GM10847 (cell line): Measurements from ENCODE around the gene ERC1.

Source experiments
- POLR2A ChIP-seq: IDR thresholded peaks from 2 replicates; pipeline ENCODE4 v1.6.1; 2011; ENCODE audit not compliant: insufficient read length; ENCODE audit errors: extremely low read depth

The ERC1 gene

DNA sequence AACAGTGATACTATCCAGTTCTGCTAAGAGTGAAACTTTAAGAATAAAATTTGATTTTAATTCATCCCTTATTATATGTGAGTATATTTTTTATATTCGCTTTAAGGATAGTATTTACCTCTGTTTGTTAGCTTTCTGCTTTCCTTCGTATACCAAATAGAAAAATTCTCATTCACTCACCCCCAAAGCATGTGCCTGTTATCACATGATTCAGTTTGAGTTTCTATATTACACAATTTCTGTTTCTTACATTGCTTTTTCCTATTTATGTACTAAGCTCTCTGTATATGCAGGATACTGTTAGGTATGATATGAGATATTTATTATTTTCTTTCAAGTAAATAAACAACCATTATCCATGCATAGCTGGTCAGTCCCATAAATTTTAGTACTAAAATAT, 328.2 kb downstream of the ERC1 start:
- no peak for TF ChIP-seq POLR2A

DNA sequence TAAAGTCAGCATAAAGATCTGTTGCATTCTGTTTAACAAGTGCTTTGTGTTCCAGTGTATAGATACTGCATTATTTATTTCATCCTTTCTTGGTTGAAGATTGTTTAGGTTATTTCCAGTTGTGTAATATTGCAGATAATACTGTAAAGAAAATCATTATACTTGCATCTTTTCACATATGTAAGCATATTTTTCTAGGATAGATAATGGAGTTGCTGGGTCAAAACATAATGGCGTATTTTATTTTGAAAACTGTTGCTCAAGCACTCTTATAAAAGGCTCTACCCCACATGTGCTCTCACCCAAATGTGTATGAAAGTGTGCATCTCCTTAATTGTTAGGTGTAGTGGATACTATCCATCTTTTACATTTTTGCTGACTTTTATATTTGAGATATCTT, 329.0 kb downstream of the ERC1 start:
- no peak for TF ChIP-seq POLR2A

- TF ChIP-seq POLR2A: no peak
These were observed 331.8 kb downstream of the ERC1 start for GRCh38 chr12:1322821-1323220.

DNA sequence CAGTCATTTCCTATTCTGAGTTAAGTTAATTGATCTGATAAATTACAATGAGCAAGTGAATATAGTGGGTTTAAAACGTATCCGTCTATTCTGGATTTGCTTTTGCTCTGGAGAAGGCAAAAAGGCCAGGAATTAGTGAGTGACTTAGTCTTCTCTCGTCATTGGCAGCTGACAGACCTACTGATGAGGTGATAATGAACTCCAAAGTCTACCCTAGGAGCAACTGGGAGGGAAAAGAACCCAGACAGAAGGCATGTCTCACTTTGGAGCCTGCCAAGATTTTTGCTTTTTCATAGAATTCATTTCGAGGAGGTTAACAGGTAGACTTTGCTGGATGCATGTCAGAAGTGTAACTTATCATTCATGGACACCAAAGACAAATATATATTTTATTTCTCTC, 333.1 kb downstream of the ERC1 start:
- no peak for TF ChIP-seq POLR2A

- no peak for TF ChIP-seq POLR2A
These were observed 333.9 kb downstream of the ERC1 start for GRCh38 chr12:1324910-1325309.

DNA sequence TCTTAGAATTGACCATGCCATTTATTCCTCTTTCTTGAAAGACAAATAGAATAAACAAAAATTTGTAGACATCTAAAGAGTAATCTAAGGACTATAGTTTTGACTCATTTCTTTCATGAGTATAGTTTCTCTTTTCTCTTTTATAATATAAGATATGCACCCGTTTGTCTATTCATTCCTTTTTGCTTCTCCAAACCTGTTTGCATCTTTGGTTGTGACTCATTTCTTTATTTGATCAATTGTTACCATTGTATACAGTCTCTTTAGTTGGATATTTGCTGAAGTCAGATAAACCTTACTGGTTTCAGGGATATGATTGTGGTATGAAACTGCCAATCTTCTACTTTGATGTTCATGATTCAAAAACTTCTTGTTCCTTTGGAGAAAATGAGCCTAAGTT, 334.6 kb downstream of the ERC1 start:
- no peak for TF ChIP-seq POLR2A

- no peak for TF ChIP-seq POLR2A
These were observed 335.2 kb downstream of the ERC1 start for GRCh38 chr12:1326258-1326657.

- no peak for TF ChIP-seq POLR2A
These were observed 337.4 kb downstream of the ERC1 start for GRCh38 chr12:1328391-1328790.

DNA sequence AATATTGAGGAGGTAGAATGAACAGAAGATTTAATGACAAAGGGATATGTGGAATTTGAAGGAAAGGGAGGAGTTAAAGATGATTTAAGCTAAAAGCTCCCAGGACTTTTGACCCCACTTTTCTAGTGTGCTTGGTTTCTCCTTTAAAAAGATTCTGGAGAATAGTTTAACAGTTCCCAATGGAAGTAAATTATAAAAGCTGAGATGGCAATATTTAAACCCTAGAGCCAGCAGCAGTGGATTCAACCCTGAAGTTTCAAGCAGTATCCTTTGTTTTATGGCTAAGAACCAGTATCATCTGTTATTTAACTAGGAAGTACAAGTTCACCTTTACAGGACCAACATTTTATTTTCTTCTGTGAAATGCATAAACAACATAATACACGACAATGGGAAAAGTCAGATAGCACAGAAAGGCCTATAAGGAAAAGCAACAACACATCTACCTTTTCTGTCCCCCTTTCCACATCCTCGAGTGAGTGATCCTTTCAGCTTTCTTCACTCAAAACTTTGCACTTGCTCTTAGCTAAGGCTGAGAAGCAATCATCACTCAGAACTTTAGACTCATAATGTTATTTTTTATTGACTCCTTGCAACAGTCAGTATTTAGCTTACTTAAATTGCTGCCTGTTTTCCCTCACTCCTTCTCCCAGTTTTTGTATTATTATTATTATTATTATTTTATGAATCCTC, 338.9 kb downstream of the ERC1 start:
- TF ChIP-seq POLR2A: no peak

GRCh38 chr12:1330477-1330827, 339.4 kb downstream of the ERC1 start:
- no peak for TF ChIP-seq POLR2A

- no peak for TF ChIP-seq POLR2A
These were observed 341.3 kb downstream of the ERC1 start for GRCh38 chr12:1332327-1332726.

DNA sequence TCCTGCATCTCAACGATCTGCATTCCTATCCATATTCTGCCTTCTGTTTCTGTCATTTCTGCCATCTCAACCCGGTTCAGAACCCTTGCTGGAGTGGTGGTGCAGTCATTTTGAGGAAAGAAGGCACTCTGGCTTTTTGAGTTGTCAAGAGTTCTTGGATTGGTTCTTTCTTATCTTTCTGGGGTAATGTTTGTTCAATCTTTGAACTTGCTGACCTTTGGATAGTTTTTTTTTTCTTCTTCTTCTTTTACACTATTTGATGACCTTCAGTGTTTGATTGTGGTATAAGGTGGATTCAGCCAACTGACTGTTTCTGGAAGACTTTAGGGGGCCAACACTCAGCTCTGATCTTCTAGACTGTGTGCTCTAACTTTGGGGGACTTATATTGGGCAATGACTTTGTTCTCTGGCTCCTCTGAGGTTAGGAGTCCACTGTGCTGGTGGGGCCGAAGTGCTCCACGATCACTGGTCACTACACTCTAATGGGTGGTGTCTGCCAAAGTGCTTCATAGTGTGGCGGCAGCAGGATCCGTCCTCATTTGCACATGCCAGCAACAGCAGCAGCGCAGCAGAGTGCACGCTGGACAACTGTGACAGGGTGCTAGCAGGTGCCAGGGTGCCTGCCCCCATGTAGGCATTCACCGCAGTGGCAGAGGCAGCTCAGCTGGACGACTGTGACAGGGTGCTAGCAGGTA, 347.6 kb downstream of the ERC1 start:
- TF ChIP-seq POLR2A: no peak

- no peak for TF ChIP-seq POLR2A
These were observed 348.7 kb downstream of the ERC1 start for GRCh38 chr12:1339618-1340319.

DNA sequence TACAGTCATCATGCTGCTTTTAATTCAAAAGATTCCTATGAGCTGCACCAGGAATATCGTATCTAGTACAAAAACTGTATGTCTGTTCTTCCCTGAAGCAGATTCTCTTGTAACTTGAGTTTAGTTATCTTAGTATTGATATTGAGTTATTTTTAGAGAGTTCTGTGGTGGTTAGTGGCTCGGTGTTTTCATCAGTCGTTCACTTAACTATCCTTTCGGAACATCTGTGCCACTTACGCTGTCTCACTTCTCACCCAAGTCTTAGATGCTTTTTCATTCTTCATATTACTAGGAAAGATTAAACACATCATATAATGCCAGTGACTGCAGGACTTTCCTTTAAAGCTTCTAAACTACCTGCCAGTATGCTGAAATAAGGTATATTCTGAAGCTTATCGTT, 352.4 kb downstream of the ERC1 start:
- no peak for TF ChIP-seq POLR2A

DNA sequence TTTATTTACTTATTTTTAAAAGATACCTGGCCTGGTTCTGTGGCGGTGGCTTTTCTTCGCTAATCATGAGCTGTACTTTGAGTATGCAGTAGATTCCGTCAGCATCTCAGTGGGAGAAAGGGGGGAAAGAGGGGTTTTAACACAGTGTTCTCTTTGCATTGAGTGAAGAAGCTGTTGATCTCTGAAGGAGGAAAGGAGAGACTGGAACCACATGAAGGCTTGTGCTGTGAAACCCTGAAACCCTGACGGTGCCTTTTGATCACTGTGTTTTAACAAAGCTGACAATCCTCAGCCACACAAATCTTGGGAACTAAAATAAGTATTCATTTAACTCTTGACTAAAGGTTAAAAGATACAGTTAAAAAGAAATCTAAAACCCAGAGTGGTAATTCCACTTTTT, 353.2 kb downstream of the ERC1 start:
- no peak for TF ChIP-seq POLR2A

- TF ChIP-seq POLR2A: no peak
These were observed 355.1 kb downstream of the ERC1 start for GRCh38 chr12:1346126-1346525.
